ENCODE measurements around the gene FETUB.

- TF ChIP-seq JUND (IDR thresholded peaks at IDR 0.05; ENCODE audit: low read length) (no peak), EZH2 (IDR thresholded peaks at IDR 0.05; ENCODE audit: low read depth, low read length, severe bottlenecking) (no peak), POLR2A (IDR thresholded peaks at IDR 0.05; ENCODE audit: control extremely low read depth in 1 of 2, low read depth in 2 of 2, low read length in 2 of 2) (no peak), POLR2AphosphoS5 (IDR thresholded peaks at IDR 0.05; ENCODE audit: low read depth, low read length) (no peak), PHF8 (conservative IDR thresholded peaks at IDR 0.05; ENCODE audit: low read depth, low read length) (no peak), TAF1 (IDR thresholded peaks at IDR 0.05; ENCODE audit: low read depth, low read length) (no peak), SUZ12 (IDR thresholded peaks at IDR 0.05; ENCODE audit: low read length) (no peak), ATF3 (IDR thresholded peaks at IDR 0.05; ENCODE audit: insufficient read depth, low read depth, low read length) (no peak), KDM5A (IDR thresholded peaks at IDR 0.05; ENCODE audit: low read length) (no peak)
- TF ChIP-seq, protein P1, sequence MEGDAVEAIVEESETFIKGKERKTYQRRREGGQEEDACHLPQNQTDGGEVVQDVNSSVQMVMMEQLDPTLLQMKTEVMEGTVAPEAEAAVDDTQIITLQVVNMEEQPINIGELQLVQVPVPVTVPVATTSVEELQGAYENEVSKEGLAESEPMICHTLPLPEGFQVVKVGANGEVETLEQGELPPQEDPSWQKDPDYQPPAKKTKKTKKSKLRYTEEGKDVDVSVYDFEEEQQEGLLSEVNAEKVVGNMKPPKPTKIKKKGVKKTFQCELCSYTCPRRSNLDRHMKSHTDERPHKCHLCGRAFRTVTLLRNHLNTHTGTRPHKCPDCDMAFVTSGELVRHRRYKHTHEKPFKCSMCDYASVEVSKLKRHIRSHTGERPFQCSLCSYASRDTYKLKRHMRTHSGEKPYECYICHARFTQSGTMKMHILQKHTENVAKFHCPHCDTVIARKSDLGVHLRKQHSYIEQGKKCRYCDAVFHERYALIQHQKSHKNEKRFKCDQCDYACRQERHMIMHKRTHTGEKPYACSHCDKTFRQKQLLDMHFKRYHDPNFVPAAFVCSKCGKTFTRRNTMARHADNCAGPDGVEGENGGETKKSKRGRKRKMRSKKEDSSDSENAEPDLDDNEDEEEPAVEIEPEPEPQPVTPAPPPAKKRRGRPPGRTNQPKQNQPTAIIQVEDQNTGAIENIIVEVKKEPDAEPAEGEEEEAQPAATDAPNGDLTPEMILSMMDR (IDR thresholded peaks at IDR 0.05; ENCODE audit: control extremely low read depth in 1 of 3, insufficient read depth in 1 of 3, low read depth in 1 of 3, low read length in 3 of 3) = no peak
- TF ChIP-seq, protein P2, sequence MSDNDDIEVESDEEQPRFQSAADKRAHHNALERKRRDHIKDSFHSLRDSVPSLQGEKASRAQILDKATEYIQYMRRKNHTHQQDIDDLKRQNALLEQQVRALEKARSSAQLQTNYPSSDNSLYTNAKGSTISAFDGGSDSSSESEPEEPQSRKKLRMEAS (IDR thresholded peaks at IDR 0.05) = no peak
Observed at GRCh38 chr3:186630950-186631641, 9.1 kb upstream of the FETUB start.
